ENCODE measurements around the gene ABCC8. TPM values are rescaled to one million over a fixed set of nuclear protein-coding genes. Genes with fewer than 3 reads are reported as not detected.

ABCC8 gene
- total RNA-seq, 1 donor = not detected

DNA sequence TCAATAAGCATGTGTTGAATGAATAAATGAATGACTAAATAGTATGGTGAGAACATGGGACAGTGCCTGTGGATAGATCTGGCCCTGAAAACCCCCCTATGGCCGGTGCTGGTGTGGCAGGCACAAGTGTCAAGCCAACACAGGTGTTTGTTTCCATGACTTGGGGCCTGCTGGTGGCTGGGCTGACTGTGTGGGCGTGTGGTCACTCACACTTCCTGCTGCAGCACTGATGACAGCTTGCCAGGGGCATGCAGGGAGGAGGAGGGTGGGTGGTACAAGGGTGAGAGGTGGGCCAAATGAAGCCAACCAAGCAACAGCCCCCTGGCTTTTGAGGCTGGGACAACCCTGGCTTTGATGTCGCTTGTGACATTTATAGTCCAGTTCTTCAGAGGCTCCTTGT is 30.3 kb upstream of the ABCC8 start:
- TF ChIP-seq, protein P1, sequence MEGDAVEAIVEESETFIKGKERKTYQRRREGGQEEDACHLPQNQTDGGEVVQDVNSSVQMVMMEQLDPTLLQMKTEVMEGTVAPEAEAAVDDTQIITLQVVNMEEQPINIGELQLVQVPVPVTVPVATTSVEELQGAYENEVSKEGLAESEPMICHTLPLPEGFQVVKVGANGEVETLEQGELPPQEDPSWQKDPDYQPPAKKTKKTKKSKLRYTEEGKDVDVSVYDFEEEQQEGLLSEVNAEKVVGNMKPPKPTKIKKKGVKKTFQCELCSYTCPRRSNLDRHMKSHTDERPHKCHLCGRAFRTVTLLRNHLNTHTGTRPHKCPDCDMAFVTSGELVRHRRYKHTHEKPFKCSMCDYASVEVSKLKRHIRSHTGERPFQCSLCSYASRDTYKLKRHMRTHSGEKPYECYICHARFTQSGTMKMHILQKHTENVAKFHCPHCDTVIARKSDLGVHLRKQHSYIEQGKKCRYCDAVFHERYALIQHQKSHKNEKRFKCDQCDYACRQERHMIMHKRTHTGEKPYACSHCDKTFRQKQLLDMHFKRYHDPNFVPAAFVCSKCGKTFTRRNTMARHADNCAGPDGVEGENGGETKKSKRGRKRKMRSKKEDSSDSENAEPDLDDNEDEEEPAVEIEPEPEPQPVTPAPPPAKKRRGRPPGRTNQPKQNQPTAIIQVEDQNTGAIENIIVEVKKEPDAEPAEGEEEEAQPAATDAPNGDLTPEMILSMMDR (IDR thresholded peaks at IDR 0.05; ENCODE audit: insufficient read depth, low read depth, low read length) = no peak
- H3K4me3 ChIP-seq (ENCODE audit: low read depth, low read length) = no peak overlapping the region
- DNase-seq (ENCODE audit: low read depth) = no peak

DNA sequence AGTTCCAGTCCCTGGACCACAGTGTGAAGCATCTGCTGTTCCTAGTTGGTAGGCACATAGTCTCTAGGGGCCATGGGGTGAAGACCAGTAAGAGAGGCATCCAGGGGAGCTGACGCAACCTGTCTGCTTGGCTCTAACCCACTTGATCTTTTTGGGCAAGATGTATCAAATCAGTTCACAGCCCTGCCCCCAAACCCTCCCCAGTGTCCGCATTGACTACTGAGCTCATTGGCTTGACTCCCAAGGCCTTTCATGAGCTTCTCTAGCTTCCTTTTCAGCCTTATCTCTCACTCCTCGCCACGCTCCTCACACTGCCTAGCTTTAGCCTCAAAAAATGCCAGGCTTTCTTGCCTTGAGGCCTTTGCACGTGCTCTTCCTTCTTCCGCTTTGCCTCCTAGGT is 29.7 kb upstream of the ABCC8 start:
- no peak for DNase-seq (ENCODE audit: low read depth)
- no peak overlapping the region for H3K4me3 ChIP-seq (ENCODE audit: low read depth, low read length)
- TF ChIP-seq, protein P1 (IDR thresholded peaks at IDR 0.05; ENCODE audit: insufficient read depth, low read depth, low read length) = no peak

DNA sequence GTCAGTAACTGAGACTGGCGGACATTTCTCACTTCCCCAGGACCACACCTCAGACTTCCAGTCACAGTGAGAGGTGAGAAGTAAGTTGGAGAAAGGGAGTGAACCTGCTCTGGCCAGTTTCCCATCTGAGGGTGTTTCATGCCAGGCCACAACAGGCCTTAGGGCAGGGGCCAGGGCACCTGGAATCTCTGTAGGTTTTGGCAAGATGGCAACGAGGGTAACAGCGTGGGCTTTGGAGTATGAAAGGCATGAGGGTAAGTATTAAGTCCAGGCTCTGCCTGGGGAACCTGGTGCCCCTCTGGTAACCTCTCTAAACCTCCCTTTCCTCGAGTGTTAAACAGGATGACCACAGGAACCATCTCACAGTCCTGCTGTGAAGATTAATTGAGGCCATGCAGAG is 28.5 kb upstream of the ABCC8 start:
- no peak overlapping the region for H3K4me3 ChIP-seq (ENCODE audit: low read depth, low read length)
- no peak for DNase-seq (ENCODE audit: low read depth)
- TF ChIP-seq, protein P1 (IDR thresholded peaks at IDR 0.05; ENCODE audit: insufficient read depth, low read depth, low read length) = no peak

DNA sequence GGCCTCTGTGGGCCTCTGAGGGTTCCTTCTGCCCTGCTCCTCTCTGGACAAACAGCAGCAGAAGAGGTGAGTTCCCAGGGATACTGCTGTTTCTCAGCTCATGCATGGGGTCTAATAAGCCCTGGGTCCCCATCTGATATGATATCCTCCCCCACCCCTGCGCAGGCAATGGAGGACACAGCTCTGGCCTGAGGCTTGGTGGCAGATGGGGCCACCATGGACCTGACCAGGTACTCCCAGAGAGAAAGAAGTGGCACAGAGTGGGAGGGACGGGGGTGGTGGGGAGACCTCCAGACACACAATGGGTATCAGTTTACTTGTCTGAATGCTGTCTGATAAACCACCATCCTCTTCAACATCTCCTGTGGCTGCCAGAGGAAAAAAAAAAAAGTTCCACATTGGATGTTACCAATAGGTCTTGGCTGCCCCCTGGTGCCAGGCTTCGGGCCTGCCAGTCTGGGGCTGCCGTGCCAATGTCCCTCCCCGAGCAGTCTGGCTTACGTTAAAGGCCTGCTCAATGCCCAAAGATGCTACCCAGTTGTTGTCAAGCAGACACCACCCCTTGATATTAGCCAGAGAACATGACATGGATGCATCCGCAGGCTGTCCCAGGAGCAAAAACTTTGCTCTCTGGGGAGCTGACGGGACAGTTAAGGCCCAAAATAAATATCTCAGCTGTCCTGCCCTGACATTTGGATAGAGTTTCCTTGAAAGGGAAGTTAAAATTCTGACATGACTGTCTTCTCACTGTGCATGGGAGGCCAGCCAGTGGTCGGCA is 27.9 kb upstream of the ABCC8 start:
- no peak overlapping the region for H3K4me3 ChIP-seq (ENCODE audit: low read depth, low read length)
- DNase-seq (ENCODE audit: low read depth) = peak; percentile 60
- TF ChIP-seq, protein P1 (IDR thresholded peaks at IDR 0.05; ENCODE audit: insufficient read depth, low read depth, low read length) = peak; percentile 86

DNA sequence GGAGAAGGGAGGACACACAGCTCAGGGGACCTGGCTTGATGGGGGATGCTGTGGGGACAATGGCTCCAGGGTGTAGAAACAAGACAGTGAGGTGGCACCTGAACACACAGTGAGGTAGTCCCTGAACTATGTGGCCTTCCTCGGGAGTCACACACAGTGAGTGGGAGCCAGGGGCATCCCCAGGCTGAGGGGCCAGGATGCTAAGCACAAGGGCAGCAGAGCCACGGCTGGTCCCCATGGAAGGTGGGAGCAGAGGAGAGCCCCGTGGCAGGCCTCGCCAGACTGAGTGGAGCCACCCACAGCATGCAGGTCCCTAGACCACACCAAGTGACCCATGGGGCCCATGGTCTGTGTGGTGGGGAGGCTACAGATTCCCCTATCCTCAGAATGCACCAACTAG is 26.0 kb upstream of the ABCC8 start:
- DNase-seq (ENCODE audit: low read depth) = no peak
- TF ChIP-seq, protein P1 (IDR thresholded peaks at IDR 0.05; ENCODE audit: insufficient read depth, low read depth, low read length) = no peak

DNA sequence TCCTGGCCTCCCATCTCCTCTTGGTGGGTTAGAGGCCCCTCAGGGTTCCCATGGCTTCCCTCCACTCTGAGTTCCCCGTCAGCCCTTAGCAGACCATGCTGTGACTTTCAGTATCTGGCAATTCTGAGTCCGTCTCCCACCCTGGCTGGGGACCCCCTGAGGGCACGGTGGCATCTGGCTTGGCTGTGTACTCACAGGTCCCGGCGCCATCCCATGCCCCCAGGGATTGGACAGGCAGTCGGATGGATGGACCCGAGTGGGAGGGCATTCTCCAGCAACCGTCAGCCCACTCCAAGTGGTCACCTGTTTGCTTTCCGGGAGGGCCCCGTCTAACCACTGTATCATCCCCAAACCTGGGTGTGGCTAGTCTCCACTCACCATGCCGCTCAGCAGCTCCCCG is 24.0 kb upstream of the ABCC8 start:
- no peak for DNase-seq (ENCODE audit: low read depth)
- H3K4me3 ChIP-seq (ENCODE audit: low read depth, low read length) = no peak overlapping the region
- TF ChIP-seq, protein P1 (IDR thresholded peaks at IDR 0.05; ENCODE audit: insufficient read depth, low read depth, low read length) = no peak

More for the DNA sequence above, 26.0 kb upstream of the ABCC8 start:
- no peak overlapping the region for H3K4me3 ChIP-seq (ENCODE audit: low read depth, low read length)

DNA sequence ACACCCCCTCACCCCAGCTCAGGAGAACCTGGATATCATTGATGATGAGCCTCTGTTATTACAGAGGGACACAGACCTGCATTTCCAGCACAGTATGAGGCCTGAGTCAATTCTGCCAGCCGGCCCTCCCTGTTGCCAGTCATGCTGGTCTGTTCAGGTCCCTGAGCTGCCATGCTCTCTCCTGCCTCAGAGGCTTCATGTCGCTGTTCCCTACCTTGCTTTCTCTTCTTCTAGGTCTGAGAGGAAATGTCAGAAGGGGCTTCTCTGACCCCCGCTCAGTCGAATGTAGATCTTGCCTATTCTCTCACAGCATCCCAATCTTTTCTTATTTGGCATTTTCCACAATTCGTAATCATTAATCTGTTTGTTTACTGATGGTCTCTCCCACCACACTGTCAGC is 21.8 kb upstream of the ABCC8 start:
- no peak for DNase-seq (ENCODE audit: low read depth)
- TF ChIP-seq, protein P1 (IDR thresholded peaks at IDR 0.05; ENCODE audit: insufficient read depth, low read depth, low read length) = peak; percentile 20
- H3K4me3 ChIP-seq (ENCODE audit: low read depth, low read length) = no peak overlapping the region
